ENCODE measurements around the gene EIPR1. TPM values are rescaled to one million over a fixed set of nuclear protein-coding genes. Genes with fewer than 3 reads are reported as not detected.

EIPR1 gene
- total and polyA plus RNA-seq, 4 donors, result 12.0 to 26.8 (median 23.4) TPM

Other genes with a start within 250 kb of the EIPR1 start
- gene TRAPPC12, start 1.9 kb upstream of the EIPR1 start, total RNA-seq, result 100 to 1,000 TPM in 1 of 2 donors, 10 to 100 TPM in 1; 80.3 to 117 TPM
- gene TRAPPC12, start 1.9 kb upstream of the EIPR1 start, polyA plus RNA-seq, result 100 to 1,000 TPM in 1 of 2 donors, 10 to 100 TPM in 1; 49.9 to 102 TPM
- gene ADI1, start 141.7 kb upstream of the EIPR1 start, total RNA-seq, result 10 to 100 TPM; 52.5 to 65.2 TPM
- gene ADI1, start 141.7 kb upstream of the EIPR1 start, polyA plus RNA-seq, result 10 to 100 TPM; 46.8 to 59.3 TPM
- gene RNASEH1, start 180.5 kb upstream of the EIPR1 start, total RNA-seq, result 10 to 100 TPM; 13.2 to 24.5 TPM
- gene RNASEH1, start 180.5 kb upstream of the EIPR1 start, polyA plus RNA-seq, result 10 to 100 TPM in 1 of 2 donors, 1 to 10 TPM in 1; 9.6 to 17.3 TPM
- 1,000 to 10,000 TPM; 1,011 to 1,210 TPM for gene RPS7, start 197.4 kb upstream of the EIPR1 start, total RNA-seq
- 1,000 to 10,000 TPM; 1,447 to 3,656 TPM for gene RPS7, start 197.4 kb upstream of the EIPR1 start, polyA plus RNA-seq
- 1 to 10 TPM in 1 of 2 donors, under 1 TPM in 1; 0.71 to 2.0 TPM for gene COLEC11, start 217.3 kb upstream of the EIPR1 start, total RNA-seq
- gene COLEC11, start 217.3 kb upstream of the EIPR1 start, polyA plus RNA-seq, result 1 to 10 TPM; 1.9 to 3.7 TPM